GM12864 (cell line): Measurements from ENCODE around the gene CARF.

Experiments
- DNase-seq: peaks from one replicate; pipeline ENCODE4 v3.0.0-alpha.2; 2011; ENCODE audit warnings: low read depth
- H3K4me3 ChIP-seq: 2 replicates; pipeline ENCODE4 v1.5.1; 2011; ENCODE audit warnings: mild to moderate bottlenecking, low read depth, low read length, control low read depth
- TF ChIP-seq, protein P1 (sequence below): IDR thresholded peaks from 2 replicates; pipeline ENCODE4 v1.5.1; 2011; ENCODE audit warnings: low read depth, mild to moderate bottlenecking, moderate library complexity, low read length, control low read depth, inconsistent platforms; ENCODE audit errors: missing control alignments

CARF gene

DNA sequence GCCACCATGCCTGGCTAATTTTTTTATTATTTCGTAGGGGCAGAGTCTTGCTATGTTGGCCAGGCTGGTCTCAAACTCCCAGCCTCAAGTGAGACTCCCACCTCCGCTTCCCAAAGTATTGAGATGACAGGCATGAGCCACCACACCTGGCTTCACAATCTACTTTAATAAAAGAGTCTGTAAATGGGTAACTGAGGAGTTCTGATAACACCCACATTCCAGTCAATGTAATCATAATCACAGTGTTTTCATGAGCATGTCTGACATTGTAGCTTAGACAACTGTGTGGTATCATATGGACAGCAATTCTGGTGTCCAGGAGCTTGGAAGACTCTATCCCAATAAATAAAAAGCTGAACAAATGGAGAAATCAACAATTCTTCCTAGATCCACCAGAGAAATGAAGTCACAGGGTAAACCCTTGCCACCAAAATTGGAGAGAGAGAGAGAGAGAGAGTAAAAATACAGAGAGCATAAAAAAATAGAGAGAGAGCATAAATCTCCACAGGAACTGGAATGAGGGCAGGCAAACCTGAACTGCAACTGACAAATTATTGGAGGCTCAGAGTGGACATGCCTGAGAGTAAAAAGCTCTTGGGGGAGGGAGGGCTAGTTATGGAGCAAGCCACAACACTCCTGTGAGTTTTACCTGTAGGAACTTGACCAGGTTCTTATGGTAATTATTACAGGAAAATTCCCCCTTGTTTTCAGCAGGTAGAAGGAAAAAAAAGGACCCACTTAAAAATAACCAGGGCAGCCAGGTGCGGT lies 90.2 kb downstream of the CARF start:
- DNase-seq = no peak
- no peak overlapping the region for H3K4me3 ChIP-seq
- TF ChIP-seq, protein P1, sequence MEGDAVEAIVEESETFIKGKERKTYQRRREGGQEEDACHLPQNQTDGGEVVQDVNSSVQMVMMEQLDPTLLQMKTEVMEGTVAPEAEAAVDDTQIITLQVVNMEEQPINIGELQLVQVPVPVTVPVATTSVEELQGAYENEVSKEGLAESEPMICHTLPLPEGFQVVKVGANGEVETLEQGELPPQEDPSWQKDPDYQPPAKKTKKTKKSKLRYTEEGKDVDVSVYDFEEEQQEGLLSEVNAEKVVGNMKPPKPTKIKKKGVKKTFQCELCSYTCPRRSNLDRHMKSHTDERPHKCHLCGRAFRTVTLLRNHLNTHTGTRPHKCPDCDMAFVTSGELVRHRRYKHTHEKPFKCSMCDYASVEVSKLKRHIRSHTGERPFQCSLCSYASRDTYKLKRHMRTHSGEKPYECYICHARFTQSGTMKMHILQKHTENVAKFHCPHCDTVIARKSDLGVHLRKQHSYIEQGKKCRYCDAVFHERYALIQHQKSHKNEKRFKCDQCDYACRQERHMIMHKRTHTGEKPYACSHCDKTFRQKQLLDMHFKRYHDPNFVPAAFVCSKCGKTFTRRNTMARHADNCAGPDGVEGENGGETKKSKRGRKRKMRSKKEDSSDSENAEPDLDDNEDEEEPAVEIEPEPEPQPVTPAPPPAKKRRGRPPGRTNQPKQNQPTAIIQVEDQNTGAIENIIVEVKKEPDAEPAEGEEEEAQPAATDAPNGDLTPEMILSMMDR = no peak

DNA sequence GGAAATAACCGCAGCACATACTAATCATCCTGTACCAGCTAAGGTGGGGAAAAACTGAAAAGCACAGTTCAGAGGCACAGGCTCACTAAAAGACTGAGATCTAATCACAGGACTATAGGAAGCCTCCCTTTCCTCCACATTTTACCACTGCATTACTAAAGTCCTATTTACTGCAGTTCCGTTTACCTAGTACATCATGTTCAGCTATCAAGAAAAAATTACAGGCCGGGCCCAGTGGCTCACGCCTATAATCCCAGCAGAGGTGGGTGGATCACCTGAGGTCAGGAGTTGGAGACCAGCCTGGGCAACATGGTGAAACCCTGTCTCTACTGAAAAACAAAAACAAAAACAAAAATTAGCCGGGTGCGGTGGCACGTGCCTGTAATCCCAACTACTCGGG lies 91.6 kb downstream of the CARF start:
- TF ChIP-seq, protein P1 = no peak
- H3K4me3 ChIP-seq = no peak overlapping the region
- DNase-seq = no peak

DNA sequence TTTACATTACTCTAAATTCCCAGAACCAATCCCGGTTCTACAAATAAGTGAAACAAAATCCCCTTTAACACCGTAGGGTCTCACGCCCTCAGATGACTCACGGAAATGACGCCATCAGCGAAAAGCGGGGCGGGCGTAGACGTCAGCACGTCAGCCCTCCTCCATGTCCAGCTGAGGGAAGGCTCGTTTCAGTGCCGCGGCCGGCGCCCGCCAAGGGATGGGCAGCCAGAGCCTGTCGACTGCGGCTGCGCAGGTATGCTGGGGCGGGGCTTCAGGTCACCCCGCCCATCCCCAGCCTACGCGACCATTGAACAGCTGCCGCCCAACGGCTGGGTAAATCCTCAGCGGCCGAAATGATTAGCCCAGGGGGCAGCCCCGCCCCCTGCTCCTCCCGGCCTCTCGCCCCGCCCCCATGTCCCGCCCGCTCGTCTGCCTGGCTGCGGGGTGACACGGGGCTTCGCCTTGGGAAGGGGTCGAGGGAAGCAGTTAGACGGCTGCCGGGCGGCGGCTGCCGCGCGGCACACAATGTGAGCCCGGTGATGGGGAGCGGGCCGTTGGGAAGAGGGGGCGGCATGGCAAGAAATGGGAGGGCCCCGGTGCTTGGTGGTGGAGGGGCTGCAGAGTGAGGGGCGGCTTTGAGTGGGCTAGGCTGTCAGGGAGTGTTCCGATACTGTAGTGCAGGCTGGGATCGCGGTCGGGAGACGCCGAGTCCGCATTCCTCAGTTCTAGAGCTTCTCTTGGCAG lies 102.6 kb downstream of the CARF start, which contains the start of gene NBEAL1:
Gene NBEAL1, plus strand, starts transcription at position 420 of the 744 bp plus-strand sequence. CDS start 1,510 bp downstream, outside the sequence.
- DNase-seq = peak; percentile 92
- peak within 1 kb of the TSS; percentile 100 for H3K4me3 ChIP-seq
- TF ChIP-seq, protein P1 = no peak

DNA sequence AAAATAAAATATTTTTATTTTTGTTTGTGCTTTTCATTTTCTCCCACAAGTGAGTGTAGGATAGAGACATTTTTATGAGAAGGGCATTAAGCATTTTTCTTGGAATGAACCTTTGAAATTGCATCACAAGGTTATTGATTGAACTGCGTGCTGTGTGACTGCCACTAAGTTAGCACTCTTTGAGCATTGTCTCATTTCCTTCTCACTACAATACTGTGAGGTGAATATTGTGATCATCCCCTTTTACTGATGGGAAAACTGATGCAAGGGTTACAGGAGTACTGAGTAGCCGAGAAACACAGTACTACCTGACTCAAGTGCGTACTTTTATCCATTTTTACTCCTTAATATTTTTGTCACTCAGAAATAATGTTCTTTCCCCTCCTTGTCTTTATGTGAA lies 104.6 kb downstream of the CARF start:
- no peak for DNase-seq
- TF ChIP-seq, protein P1 = no peak
- no peak overlapping the region; the same call in 1 of the 2 replicates for H3K4me3 ChIP-seq

DNA sequence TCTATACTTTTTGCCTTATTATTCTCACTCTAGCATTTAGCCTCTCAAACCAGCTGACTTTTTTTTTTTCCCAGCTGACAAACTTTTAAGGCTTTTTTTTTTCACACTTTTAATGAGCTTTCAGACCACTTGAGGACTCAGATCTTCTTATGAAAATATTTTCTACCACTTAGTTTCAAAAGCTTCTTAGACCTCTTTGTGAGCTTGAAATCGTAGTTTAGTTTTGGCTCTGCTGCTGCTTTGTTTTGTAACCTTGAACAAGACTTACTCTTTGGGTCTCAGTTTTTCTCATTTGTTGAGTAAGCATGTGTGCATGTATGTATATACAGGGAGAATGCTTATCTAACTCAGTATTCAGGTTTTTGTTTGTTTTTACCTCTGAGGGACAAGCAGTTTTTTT lies 106.1 kb downstream of the CARF start:
- no peak overlapping the region for H3K4me3 ChIP-seq
- TF ChIP-seq, protein P1 = no peak
- no peak for DNase-seq

DNA sequence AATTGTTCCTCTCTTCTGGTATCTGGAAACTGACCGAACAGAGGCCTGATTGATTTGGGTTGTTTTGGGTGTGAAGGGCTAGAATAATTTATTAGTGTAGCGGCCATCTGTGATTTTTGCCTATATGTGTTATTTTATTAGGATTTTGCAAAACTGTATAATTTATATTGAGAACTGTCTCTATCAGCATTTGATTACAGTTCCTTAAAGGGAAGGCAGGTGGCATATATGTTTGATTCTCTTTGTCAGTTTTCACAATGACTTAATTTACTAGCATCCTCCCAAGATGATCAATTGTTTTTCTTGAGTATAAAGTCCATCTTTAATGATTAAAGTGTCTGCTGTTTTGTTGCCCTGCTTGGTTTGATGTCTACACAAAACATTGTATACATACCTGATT lies 107.1 kb downstream of the CARF start:
- no peak for DNase-seq
- TF ChIP-seq, protein P1 = no peak
- H3K4me3 ChIP-seq = no peak overlapping the region
